ENCODE data around the gene ZNF544.
"Not testable (repeated sequence)": the region's sequence is repeated elsewhere in the genome, so short reads cannot be mapped to it uniquely, and the experiment has no call there.

ZNF544 gene

DNA sequence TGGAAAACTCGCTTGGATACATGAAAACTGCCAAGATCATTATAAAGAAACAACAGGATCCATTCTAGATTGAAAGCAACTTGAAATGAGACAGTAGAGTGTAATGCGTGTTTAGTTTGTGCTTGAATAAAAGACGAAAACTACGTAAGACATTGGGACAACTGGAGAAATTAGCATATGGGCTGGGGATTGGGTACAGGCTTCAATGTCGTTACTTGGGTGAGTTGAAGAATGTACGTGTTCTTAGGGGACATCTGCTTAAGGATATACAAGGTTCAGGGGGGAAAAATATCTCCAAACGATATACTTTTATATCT, 76.0 kb downstream of the ZNF544 start:
- in situ Hi-C loops (cut with MboI; ENCODE audit: low sequenced_read_pairs) = no loop called here

DNA sequence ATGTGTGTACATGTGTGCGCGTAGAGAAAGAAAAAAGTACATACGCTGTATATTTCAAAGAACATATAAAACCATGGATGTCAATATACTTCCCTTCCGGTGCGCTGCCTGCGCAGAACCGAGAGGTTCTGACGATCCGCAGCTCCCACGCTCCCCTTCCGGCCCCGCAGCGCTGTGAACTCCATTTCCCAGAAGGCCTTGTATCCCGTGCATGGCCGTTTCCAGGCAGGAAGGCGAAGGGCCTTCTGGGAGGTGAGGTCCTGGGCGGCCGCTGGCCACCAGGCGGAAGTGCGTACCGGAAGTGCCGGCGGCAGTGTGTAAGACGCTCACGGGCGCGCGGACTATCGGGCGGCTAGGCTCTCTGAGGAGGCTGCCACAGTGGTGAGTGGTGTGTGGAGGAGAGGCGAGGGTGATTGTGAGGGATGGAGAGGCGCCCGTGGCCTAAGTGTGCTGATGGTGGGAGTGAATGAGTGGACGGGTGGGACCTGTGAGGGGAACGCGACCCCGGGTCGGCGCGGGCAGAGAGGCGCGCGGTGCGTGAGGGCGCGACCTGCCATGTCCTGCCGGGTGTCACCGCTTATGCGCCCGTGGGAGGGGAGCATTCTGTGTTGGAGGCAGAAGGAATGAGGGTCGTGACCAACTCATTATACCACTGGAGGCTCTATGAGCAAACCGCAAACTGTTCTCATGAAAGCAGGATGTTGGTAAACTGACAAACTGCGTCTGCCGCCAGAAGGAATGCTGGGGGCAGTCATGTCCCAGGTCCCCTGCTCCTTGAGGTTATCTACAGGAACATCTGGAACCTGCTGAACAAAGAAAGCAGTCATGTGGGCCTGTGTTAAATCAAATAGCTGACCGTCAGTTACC, 76.6 kb downstream of the ZNF544 start, which contains the start of gene ERVK3-1:
ERVK3-1 (plus strand) TSS at position 313 of the 867 bp plus-strand sequence. CDS start 6,792 bp downstream, outside the sequence.
- in situ Hi-C loops (cut with MboI; ENCODE audit: low sequenced_read_pairs) = no loop called here

DNA sequence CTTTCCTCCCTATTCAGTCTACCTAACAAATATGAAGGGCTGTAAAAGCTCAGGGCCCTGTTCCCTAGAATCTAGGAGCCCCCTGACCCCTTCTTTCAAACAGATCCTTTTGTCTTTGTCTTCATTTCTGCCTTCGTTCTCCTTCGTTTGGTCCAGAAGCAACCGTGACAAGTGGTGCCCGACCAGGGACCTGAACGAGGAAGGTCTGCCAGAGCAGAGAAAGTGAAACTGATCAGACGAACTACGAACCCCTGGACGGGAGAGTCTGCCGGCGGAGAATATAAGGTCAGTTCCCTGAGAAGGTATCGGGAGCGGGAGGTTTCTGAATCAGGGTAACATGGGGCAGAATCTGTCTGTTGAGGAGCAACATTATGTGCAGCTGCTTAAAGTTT, 77.2 kb downstream of the ZNF544 start:
- in situ Hi-C loops (cut with MboI; ENCODE audit: low sequenced_read_pairs) = no loop called here

DNA sequence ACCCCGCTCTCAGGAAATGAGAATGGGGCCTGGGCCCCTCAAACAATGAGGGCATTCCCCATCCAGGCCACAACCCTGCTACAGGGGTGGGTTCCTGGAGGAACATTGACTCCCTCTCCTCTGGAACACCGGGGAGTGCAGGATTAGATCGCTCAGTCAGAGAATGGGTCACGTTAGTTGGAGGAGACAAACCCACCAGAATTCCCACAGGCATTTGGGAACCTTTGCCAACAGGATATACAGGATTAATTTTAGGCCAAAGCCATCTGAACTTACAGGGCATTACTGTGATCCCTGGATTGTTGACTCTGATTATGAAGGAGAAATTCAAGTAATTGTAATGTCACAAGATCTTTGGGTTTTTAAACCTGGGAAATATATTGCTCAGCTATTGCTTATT, 79.0 kb downstream of the ZNF544 start:
- in situ Hi-C loops (cut with MboI; ENCODE audit: low sequenced_read_pairs) = no loop called here

DNA sequence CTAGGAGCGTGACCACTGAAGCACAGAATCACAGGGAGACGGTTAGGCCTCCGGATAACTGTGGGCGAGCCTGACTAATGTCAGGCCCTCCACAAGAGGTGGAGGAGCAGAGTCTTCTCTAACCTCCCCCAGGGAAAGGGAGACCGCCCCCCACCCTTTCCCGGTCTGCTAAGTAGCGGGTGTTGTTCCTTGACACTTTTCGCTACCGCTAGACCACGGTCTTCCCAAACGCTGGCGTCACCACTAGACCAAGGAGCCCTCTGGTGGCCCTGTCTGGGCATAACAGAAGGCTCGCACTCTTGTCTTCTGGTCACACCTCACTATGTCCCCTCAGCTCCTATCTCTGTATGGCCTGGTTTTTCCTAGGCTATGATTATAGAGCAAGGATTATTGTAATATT, 82.0 kb downstream of the ZNF544 start:
- in situ Hi-C loops (cut with MboI; ENCODE audit: low sequenced_read_pairs) = not testable (repeated sequence)

DNA sequence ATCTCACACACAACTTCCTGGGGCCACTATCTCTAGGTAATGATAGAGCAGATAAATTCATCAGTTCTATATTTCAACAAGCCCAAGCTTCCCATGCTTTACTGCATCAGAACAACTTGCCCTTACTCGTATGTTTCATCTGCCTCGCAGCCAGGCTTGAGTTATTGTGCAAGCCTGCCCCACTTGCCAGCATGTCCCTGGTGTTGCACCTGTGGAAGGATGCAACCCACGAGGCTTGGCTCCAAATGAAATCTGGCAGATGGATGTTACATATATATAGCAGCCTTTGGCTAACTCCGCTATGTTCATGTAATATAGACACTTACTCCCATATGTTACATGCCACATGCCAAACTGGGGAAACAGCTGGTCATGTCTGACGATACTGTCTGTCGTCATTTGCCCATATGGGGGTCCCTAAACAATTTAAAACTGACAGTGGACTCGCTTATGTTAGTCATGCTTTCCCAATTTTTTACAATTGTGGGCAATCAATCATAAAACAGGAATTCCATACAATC, 82.7 kb downstream of the ZNF544 start:
- in situ Hi-C loops (cut with MboI; ENCODE audit: low sequenced_read_pairs) = no loop called here

Measured in HL-60/S4 treated with phorbol 12-myristate 13-acetate at 8.2 ng/mL for 4 days and 3 days (cell line).